Activated CD8-positive, alpha-beta memory T cell treated with anti-CD3 and anti-CD28 coated beads for 1 hour (primary cell): ENCODE measurements around the gene RAP2B.
"Not testable (repeated sequence)": the region's sequence is repeated elsewhere in the genome, so short reads cannot be mapped to it uniquely, and the experiment has no call there.

Source experiments
- DNase-seq, 2 donors: peaks; one replicate each; pipeline ENCODE4 v3.0.0-alpha.2; 2020; ENCODE audit warnings: low read depth in 1 of 2; ENCODE audit errors: extremely low read depth in 1 of 2

Gene RAP2B

DNA sequence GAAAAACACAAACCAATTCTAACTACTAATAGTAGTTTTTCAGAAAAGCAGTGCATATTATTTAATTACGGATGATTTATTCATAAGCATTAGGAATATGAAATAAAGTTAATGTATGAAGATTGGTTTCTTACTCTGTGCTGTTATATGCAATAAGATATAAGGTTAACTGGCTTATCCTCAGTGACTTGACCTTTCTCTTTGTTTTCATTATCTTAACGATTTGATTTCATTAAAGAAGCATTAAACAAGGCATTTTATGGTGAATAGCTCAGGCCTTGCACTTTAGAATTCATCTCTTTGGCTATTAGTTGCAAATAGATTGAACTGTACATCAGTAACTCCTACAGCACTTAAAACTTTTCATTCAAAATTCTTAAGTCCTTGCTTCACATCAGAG lies 28.9 kb downstream of the RAP2B start:
- no peak for DNase-seq

GRCh38 chr3:153192327-153192726 lies 30.3 kb downstream of the RAP2B start:
- no peak for DNase-seq

DNA sequence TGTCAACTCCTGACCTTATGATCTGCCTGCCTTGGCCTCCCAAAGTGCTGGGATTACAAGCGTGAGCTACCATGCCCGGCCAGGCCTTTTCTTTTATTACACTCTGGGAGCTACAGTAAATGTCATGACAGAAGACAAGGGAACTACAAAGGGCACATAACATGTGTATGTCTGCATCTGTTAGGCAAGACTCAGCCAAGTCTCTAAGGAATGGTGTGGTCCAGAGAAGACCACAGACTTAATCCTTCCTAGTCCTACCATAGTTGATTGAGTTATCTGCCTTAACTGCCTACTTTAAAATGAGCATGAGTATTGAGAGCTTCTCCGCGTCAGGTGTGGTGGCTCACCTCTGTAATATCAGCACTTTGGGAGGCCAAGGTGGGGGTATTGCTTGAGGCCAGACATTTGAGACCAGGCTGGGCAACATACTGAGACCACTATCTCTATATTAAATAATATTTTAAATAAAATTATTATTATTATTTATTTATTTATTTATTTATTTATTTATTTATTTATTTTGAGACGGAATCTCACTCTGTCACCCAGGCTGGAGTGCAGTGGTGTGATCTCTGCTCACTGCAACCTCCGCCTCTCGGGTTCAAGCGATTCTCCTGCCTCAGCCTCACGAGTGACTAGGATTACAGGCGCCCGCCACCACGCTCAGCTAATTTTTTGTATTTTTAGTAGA lies 31.9 kb downstream of the RAP2B start:
- not testable (repeated sequence) for DNase-seq

DNA sequence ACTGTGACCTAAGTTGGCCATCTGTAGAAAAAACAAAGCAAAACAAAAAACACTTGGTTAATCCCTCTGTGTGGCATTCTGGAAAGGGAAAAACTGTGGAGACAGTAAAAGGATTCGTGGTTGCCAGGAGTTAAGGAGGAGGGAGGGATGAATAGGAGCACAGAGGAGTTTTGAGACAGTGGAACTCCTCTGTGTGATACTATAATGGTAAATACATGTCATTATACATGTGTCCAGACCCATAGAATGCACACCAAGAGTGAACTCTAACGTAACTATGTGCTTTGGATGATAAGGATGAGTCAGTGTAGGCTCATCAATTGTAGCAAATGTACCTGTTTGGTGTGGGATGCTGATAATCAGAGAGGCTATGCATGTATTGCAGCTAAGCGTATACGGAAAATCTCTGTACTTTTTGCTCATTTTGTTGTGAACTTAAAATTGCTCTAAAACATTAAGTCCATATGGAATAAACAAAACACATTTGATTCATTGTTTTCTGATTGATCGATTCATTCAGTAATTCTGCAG lies 33.4 kb downstream of the RAP2B start:
- DNase-seq: no peak

DNA sequence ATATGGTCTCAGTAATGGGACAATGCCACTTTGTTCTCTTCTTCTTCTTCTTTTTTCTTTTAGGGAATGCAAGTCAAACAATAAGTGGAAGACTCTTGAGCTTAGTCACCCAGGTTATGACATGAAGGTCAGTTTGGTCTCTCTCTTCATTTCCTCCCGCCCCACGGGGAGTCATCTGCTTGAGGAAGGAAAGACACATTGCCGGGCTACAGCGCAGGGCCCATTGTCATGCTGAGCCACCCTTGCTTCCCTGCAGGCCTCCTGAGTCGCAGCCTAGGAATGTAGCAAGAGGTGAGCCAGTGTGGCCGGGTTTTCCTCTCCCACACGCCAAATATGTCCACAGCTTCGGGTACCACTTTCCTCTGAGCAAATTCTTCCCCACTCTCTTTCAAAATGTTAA lies 47.6 kb downstream of the RAP2B start:
- DNase-seq: no peak

- DNase-seq: no peak
Measured at GRCh38 chr3:153210146-153210545, 48.1 kb downstream of the RAP2B start.

- no peak for DNase-seq
Measured at GRCh38 chr3:153210660-153211059, 48.6 kb downstream of the RAP2B start.

DNA sequence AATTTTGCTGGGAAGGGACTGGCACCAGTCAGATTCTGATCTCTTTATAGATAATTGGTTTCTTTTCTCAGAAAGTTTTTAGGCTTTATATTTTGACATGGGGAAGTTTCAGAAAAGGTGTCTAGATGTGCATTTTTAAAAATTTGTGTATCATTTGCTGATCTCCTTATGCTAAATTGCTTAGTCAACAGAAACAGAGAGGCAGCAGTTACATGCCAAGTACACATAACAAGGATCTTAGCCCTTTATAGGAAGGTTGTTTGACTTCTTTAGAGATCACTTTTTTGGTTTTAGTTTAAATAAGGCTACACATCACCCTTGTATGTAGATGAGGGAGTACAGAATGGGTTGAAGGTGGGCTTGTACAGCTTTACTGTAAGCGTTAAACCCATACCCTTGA lies 53.5 kb downstream of the RAP2B start:
- DNase-seq: no peak

GRCh38 chr3:153215966-153216365 lies 53.9 kb downstream of the RAP2B start:
- no peak for DNase-seq

DNA sequence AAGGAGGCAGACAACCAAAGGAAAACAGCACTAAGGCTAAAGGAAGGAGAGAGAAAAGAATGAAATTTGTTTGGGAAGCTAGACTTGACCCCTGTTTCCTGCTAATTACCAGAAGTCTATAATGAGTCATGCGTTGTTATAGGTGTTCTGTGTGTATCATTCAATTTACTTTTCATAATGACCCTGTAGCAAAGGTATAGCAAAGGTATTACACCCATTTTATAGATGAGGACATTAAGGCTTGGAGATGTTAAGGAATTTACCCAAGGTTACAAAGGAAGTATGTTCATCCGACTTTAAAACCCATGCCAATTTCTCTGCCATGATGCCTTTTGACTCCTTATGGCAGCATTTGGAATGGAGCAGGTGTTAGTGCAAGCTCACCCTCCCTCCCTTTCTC lies 54.9 kb downstream of the RAP2B start:
- DNase-seq: no peak

DNA sequence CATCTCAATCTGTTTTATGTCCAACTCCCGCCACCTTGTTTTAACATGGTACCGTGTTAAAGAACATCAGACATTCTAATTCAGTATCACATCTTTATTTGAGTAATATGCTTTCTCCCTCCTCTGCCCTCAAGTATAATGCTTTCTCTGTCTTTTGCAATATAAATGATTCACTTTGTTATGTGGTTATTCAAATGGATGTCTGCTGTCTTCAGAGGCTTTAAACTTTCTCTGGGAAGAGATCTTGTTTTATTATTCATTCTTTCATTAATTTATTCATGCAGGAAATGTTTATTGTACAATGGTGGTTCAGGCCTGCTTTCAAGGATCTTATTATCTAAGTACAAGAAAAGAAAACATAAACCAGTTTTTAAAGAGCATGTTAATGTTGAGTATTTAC lies 57.1 kb downstream of the RAP2B start:
- DNase-seq: no peak
